ENCODE results near the gene ZNF480.

GRCh38 chr19:52269338-52270261 is 27.4 kb upstream of the ZNF480 start, which contains the start of gene ZNF766:
- TF ChIP-seq ZNF335 (CRISPR knock-in tag; IDR thresholded peaks at IDR 0.05) (0 out of 2 replicates have a peak, but pooled peaks have one; percentile 32), ASH2L (IDR thresholded peaks at IDR 0.05; ENCODE audit: insufficient read length, low read depth, low read length) (peak; percentile 89), LCORL (IDR thresholded peaks at IDR 0.05) (no peak), LCORL (CRISPR knock-in tag; IDR thresholded peaks at IDR 0.05) (no peak), CREM (IDR thresholded peaks at IDR 0.05) (peak; percentile 45; the same call in 1 of the 2 replicates), CREM (CRISPR knock-in tag; IDR thresholded peaks at IDR 0.05) (no peak), ZIK1 (CRISPR knock-in tag; IDR thresholded peaks at IDR 0.05; ENCODE audit: borderline replicate concordance, low read depth) (no peak), DNMT1 (CRISPR knock-in tag; IDR thresholded peaks at IDR 0.05) (no peak)

Data from HepG2 (cell line).